Muscle layer of duodenum (tissue), 2 donors: ENCODE data around the gene CHCHD6.

Experiments used
- H3K27ac ChIP-seq: one replicate; pipeline ENCODE4 v1.7.0; 2013; ENCODE audit warnings: mild to moderate bottlenecking, low read length
- H3K27me3 ChIP-seq: one replicate; pipeline ENCODE4 v1.7.0; 2013; ENCODE audit warnings: low read depth, mild to moderate bottlenecking, control low read depth, low read length
- H3K36me3 ChIP-seq, 2 donors: one replicate each; pipeline ENCODE4 v1.7.0; 2013; ENCODE audit warnings: low read length in 2 of 2, control low read depth in 1 of 2, mild to moderate bottlenecking in 1 of 2; ENCODE audit not compliant: insufficient read depth in 2 of 2, control insufficient read depth in 1 of 2
- H3K4me1 ChIP-seq, 2 donors: one replicate each; pipeline ENCODE4 v1.7.0; 2013; ENCODE audit warnings: low read length in 2 of 2, mild to moderate bottlenecking in 2 of 2, control low read depth in 1 of 2, moderate library complexity in 1 of 2; ENCODE audit not compliant: insufficient read depth in 2 of 2, control insufficient read depth in 1 of 2
- H3K4me3 ChIP-seq, 2 donors: one replicate each; pipeline ENCODE4 v1.7.0; 2013; ENCODE audit warnings: low read length in 2 of 2, low read depth in 1 of 2, mild to moderate bottlenecking in 1 of 2
- H3K9me3 ChIP-seq, 2 donors: one replicate each; pipeline ENCODE4 v1.7.0; 2013; ENCODE audit warnings: low read length in 2 of 2, control low read depth in 1 of 2, mild to moderate bottlenecking in 1 of 2; ENCODE audit not compliant: control insufficient read depth in 1 of 2
- donor health status: healthy.

The CHCHD6 gene

GRCh38 chr3:126934991-126935390 is 231.0 kb downstream of the CHCHD6 start:
- no peak overlapping the region for H3K27ac ChIP-seq
- peaks cover 0 to 9% of the 10 kb centered on the region in 2 donors for H3K4me1 ChIP-seq
- no peaks in the 10 kb centered on the region for H3K9me3 ChIP-seq

DNA sequence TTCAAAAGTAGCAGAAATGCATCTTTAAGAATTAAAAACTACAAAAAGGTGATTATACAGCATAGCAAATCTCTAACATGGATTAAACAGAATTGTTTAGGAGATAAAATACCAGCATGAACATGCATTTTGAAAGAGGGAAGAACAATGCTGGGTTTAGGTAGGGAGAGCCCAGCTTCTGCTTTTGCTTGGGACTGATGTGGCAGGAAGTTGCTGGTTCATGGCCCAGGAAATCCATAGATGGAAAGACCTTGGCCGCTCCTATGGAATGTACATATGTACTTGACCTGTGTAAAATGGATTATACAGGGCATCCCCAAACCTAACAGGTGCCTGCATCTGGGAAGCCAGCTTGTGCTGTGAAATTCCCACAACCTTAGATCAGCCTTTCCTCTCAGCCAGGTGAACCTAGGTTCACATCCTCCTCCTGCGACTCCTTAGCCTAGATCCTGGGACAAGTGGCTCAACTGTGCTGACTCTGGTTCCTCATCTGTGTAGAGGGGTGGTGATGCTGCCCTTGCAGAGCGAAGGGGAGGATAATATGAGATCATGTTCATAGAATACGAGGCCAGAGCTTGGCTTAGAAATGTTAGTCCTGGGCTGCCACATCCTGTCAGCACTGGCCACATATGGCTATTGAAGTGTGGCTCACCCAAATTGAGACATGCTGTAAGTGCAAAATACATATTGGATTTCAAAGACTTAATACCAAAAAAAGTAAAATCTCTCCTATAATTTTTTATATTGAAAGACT is 231.9 kb downstream of the CHCHD6 start:
- Histone ChIP-seq H3K27me3 (no peaks in the 10 kb centered on the region), H3K9me3 (no peaks in the 10 kb centered on the region), H3K27ac (no peak overlapping the region), H3K4me1 (peaks cover 0 to 9% of the 10 kb centered on the region in 2 donors), H3K36me3 (no peaks in the 10 kb centered on the region), H3K4me3 (no peak overlapping the region)

More at GRCh38 chr3:126934991-126935390, 231.0 kb downstream of the CHCHD6 start:
- no peaks in the 10 kb centered on the region for H3K36me3 ChIP-seq
- H3K4me3 ChIP-seq = no peak overlapping the region
- no peaks in the 10 kb centered on the region for H3K27me3 ChIP-seq

DNA sequence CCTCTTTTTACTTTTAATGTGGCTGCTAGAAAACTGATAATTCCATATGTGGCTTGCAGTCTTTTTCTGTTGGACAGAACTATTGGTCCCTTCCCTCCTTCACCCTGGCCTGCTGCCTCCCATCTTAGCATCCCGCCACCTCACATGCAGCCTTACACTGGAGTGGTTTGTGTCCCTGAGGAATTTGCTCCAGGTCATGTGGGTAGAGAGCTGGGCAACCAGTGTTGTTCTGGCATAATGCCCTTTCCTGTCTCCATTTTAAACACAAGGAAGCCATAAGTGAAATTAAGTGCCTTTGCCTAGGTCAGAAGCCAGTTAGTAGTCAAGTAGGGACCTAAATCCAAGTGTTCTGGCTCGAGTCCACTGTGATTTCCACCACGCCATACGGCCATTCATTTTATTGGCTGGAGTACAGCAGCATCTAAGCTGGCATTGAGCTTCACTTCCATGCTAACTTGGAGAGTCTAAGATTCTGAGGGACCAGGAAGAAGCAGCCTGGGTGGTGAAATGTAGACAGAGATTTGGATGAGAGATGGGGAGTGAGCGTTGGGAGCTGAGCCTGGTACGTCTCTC is 232.9 kb downstream of the CHCHD6 start:
- Histone ChIP-seq H3K4me1 (peaks cover 0 to 9% of the 10 kb centered on the region in 2 donors), H3K36me3 (no peaks in the 10 kb centered on the region), H3K9me3 (no peaks in the 10 kb centered on the region), H3K27ac (no peak overlapping the region), H3K4me3 (no peak overlapping the region), H3K27me3 (no peaks in the 10 kb centered on the region)

DNA sequence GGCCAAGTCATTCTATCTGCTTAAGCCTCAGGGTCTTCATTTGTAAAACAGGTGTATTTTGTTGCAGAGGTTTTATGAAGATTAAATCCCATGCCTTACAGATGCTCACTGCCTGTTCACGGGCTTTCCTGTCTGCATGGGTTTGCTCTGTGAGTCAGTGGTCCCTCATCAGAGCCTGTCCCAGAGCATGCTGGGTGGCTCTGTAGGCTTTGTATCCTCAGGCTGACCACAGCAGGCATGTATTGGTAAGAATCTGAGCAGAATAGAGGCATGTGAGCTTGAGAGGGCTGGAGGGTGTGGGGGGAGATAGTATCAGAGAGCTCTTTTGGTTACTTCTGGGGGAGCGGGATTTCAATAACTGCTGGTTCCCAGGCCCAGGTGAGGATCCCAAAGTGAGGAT is 233.5 kb downstream of the CHCHD6 start:
- peaks cover 0 to 9% of the 10 kb centered on the region in 2 donors for H3K4me1 ChIP-seq
- no peak overlapping the region for H3K4me3 ChIP-seq
- H3K27me3 ChIP-seq = no peaks in the 10 kb centered on the region
- no peaks in the 10 kb centered on the region for H3K9me3 ChIP-seq
- no peak overlapping the region for H3K27ac ChIP-seq
- no peaks in the 10 kb centered on the region for H3K36me3 ChIP-seq

DNA sequence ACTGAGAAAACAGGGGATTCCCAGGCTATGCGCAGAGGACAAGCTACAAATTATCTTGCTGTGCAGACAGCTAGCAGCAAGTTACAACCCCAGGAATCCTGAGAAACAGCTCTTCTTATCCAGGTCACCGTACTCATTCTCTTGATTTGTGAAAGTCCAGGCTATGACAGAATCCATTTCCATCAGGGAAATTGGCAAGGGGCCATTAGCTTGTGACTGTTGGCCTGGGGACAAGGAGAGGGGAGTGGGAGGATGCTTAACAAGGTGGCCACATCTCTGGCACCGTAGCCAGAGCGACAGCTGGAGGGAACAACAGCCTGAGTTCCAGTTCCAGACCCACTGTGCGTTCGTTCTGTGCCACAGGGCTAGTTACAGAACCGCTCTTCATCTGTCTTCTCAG is 233.9 kb downstream of the CHCHD6 start:
- Histone ChIP-seq H3K4me3 (no peak overlapping the region), H3K27ac (no peak overlapping the region), H3K4me1 (peaks cover 0 to 9% of the 10 kb centered on the region in 2 donors), H3K36me3 (no peaks in the 10 kb centered on the region), H3K27me3 (no peaks in the 10 kb centered on the region), H3K9me3 (no peaks in the 10 kb centered on the region)

DNA sequence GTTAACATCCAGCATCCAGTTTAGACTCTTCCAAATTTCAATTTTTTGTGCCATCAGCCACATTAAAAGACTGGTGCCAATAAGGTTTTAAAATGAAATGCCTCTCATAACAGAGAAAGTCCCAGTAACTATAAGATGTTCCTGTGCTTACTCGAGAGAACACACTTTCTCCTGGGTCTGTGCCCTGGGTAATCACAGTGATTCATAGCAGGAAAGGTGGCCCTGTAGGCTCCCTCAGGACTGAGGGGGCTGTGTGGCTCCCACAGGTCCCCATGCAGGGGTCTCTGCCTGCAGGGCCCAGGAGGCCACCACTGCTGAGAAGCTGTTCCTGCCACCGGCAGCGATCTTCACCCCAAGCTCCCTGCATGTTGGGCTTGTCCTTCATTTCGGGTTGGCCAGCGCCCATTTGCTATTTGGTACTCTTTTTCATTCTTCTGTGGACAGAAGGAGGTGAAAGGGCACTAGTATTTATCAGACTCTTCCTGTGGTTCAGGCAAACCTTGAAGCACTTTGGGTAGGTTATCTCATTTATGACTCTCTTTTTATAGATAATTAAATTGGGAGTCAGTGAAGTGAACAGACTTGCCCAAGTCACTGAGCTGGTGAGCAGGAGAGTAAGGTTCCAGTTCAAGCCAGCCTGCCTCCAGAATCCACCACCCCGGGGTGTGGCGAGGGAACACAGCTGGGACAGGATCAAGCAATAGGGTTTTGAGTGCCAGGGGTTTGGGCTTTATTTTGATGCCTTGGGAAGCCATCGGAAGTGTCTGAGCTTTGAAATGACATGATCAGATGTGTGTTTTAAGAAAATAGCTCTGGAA is 234.7 kb downstream of the CHCHD6 start:
- Histone ChIP-seq H3K4me3 (no peak overlapping the region), H3K36me3 (no peaks in the 10 kb centered on the region), H3K27ac (no peak overlapping the region), H3K27me3 (no peaks in the 10 kb centered on the region), H3K9me3 (no peaks in the 10 kb centered on the region), H3K4me1 (peaks cover 0 to 9% of the 10 kb centered on the region in 2 donors)

DNA sequence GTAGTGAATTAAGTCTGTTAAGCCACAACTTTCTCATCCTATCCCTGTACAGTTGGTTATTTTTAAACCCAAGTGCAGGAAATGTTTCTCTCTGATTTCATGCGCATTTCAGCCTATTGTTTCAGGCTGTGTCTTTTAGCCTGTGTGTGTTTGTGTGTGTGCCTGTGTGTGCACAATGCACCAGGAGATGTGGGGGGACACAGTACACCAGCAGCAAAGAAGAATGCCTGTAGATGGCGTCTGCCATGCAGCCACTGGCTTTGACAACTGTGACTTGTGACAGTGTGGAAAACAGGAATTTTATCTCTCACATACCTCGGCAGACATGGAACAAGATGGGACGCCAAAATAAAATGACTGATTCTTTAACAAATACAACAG is 235.3 kb downstream of the CHCHD6 start:
- Histone ChIP-seq H3K27ac (no peak overlapping the region), H3K27me3 (no peaks in the 10 kb centered on the region)

GRCh38 chr3:126939733-126940132 is 235.7 kb downstream of the CHCHD6 start:
- Histone ChIP-seq H3K9me3 (no peaks in the 10 kb centered on the region), H3K4me1 (peaks cover 0 to 9% of the 10 kb centered on the region in 2 donors), H3K27ac (no peak overlapping the region), H3K27me3 (no peaks in the 10 kb centered on the region), H3K4me3 (no peak overlapping the region), H3K36me3 (no peaks in the 10 kb centered on the region)

More for the DNA sequence above, 235.3 kb downstream of the CHCHD6 start:
- no peaks in the 10 kb centered on the region for H3K9me3 ChIP-seq
- H3K4me3 ChIP-seq = no peak overlapping the region
- no peaks in the 10 kb centered on the region for H3K36me3 ChIP-seq
- peaks cover 0 to 9% of the 10 kb centered on the region in 2 donors for H3K4me1 ChIP-seq

DNA sequence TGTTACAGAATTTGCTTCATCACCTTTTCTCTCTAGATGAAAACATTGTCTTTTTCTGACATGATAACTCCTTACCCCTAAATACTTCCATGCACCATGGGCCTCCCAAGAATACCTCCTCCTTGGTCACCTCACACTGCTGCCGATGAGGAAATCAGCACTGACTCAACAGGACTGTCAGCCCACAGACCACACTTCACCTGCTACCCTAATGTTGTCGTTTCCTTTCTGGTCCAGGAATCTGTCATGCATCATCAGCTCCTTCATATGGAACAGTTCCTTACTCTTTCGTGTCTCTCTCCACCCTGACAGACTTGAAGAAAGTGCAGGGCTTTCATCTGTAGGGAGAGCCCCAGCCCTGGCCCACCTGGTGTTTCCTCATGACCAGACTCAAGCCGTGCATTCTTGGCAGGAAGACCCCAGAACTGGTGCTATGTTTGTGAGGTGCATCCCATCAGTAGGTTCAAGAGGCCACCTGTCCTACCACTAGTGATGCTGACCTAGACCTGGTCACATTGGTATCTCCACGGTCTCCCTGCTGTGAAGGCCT is 237.8 kb downstream of the CHCHD6 start:
- Histone ChIP-seq H3K4me3 (no peak overlapping the region), H3K27me3 (no peaks in the 10 kb centered on the region), H3K4me1 (peaks cover 0 to 9% of the 10 kb centered on the region in 2 donors), H3K27ac (no peak overlapping the region), H3K9me3 (no peaks in the 10 kb centered on the region), H3K36me3 (no peaks in the 10 kb centered on the region)

DNA sequence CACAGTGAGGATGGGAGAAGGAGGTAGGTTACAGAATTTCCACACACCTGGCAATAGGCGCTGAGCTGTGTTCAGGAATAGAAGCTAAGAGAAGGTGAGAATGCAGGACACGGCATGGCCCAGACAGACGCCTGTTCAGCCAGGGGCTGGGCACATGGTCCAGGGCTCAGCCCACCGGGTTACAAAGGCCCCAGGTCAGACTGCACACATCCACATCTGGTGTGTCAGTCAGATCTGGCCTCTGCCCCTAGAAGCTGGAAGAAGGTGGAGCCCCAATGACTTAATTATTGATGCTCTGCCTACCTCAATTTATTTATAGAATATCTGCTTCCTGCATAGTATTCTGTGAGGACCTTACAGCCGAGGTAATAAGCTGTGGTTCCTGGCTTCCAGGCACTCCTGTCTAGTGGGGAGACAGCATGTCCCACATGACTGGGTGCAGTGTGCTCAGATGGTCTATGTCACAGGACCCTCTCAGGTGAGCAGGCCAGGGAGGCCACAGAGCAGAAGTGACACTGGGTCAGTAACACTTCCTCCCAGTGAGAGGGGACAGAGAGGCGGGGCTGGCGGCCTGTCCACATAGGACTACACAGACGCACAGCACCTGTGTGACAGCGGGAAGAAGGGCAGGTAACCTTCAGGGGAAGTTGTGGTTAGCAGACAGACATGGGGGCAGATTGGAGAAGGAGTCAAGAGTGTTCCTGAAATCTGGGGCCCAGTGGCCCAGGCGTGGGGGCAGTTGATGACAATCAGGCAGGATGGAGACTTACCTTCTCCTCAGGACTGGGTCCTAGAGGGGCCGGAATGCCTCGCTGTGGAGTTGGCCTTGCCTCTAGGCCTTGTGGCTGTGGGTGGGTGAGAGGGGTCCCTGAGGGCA is 240.3 kb downstream of the CHCHD6 start:
- Histone ChIP-seq H3K9me3 (no peaks in the 10 kb centered on the region), H3K4me1 (no peaks in the 10 kb centered on the region), H3K4me3 (no peak overlapping the region), H3K27me3 (no peaks in the 10 kb centered on the region), H3K36me3 (peaks cover 0 to 7% of the 10 kb centered on the region in 2 donors), H3K27ac (no peak overlapping the region)
